Body of pancreas (tissue), 4 donors: ENCODE measurements around the gene CDC42SE2. TPM values are rescaled to one million over a fixed set of nuclear protein-coding genes. Genes with fewer than 3 reads are reported as not detected.

ENCODE experiments used
- ATAC-seq: fragments of 150-250 bp; one replicate; pipeline ENCODE4 v1.9.1; 2016
- DNase-seq, 4 donors: peaks; one replicate each; pipeline ENCODE4 v3.0.0-alpha.2; 2019
- H3K27ac ChIP-seq, 4 donors: fragments of 200-600 bp; sonication (generic); 1 replicate in 3 of 4; 2 replicates in 1 of 4; pipeline versions ENCODE4 v1.5.1 to v1.6.1; 2016 to 2019; ENCODE audit warnings: mild to moderate bottlenecking in 1 of 4, mixed read lengths in 1 of 4, moderate library complexity in 1 of 4
- H3K27me3 ChIP-seq, 2 donors: fragments of 200-600 bp; sonication (generic); one replicate each; pipeline ENCODE4 v1.6.0; 2016; ENCODE audit warnings: mild to moderate bottlenecking in 1 of 2
- H3K36me3 ChIP-seq, 2 donors: fragments of 200-600 bp; sonication (generic); replicated peaks in 1 of 2; 2 replicates each; pipeline ENCODE4 v1.5.1; 2016; ENCODE audit warnings: low read depth in 2 of 2; ENCODE audit not compliant: insufficient read depth in 1 of 2
- H3K4me1 ChIP-seq: fragments of 200-600 bp; sonication (generic); one replicate; pipeline ENCODE4 v1.6.0; 2016
- H3K4me3 ChIP-seq, 2 donors: fragments of 200-600 bp; sonication (generic); 1 replicate in 1 of 2; 2 replicates in 1 of 2; pipeline ENCODE4 v1.5.1; 2016 to 2019
- H3K9me3 ChIP-seq, 3 donors: fragments of 200-600 bp; sonication (generic); 1 replicate in 2 of 3; 2 replicates in 1 of 3; pipeline ENCODE4 v1.5.1; 2016
- CTCF ChIP-seq, 7 experiments: fragments of 450-650 bp in 4 of 7; fragments of 200-600 bp in 3 of 7; sonication (generic) in 3 of 7; IDR thresholded peaks; one replicate each; pipeline ENCODE4 v1.5.1; 2016 to 2019; ENCODE audit warnings: antibody characterized with exemption in 7 of 7
- POLR2A ChIP-seq, 3 donors: fragments of 450-650 bp; IDR thresholded peaks; one replicate each; pipeline ENCODE4 v1.6.1; 2016; ENCODE audit warnings: antibody characterized with exemption in 3 of 3, mild to moderate bottlenecking in 2 of 3
- WGBS, 2 donors: methylation state at CpG; one replicate each; pipeline ENCODE4 v1.1.5; 2017; 5-methylcytosine and 5-hydroxymethylcytosine counted together
- intact Hi-C: fragments of 100-400 bp; cut with DNase I; formaldehyde crosslinking; loops from one replicate; pipeline ENCODE4 v1.15.1; 2023
- total RNA-seq, 2 donors: library from RNA; depleted of rRNA; stranded (reverse); fragments of >200 nt; gene quantifications; one replicate each; pipeline ENCODE4 v1.1.0, GENCODE V29; 2016

CDC42SE2 gene
- total RNA-seq, 2 donors from 2014 or later: 23.4 to 33.5 TPM

- Histone ChIP-seq H3K9me3 (no peaks in the 10 kb centered on the region), H3K36me3 (no peaks in the 10 kb centered on the region), H3K27ac (no peak overlapping the region), H3K4me1 (no peaks in the 10 kb centered on the region), H3K4me3 (no peak overlapping the region), H3K27me3 (no peaks in the 10 kb centered on the region)
- no peak for ATAC-seq
- TF ChIP-seq POLR2A (IDR thresholded peaks at IDR 0.05) (no peak), CTCF (IDR thresholded peaks at IDR 0.05) (no peak)
- intact Hi-C loops: no loop called here
- DNase-seq: no peak
- WGBS, 2 donors: 88 to 96% methylated on average over 3 of the region's 3 CpGs
Measured at GRCh38 chr5:131366428-131366827, 102.6 kb downstream of the CDC42SE2 start.

GRCh38 chr5:131367219-131367860, 103.5 kb downstream of the CDC42SE2 start:
- Histone ChIP-seq H3K27ac (no peak overlapping the region), H3K4me1 (peaks cover under 1% of the 10 kb centered on the region), H3K9me3 (no peaks in the 10 kb centered on the region), H3K4me3 (no peak overlapping the region), H3K27me3 (no peaks in the 10 kb centered on the region), H3K36me3 (no peaks in the 10 kb centered on the region)
- DNase-seq: no peak
- no peak for ATAC-seq
- intact Hi-C loops: no loop called here
- no peak for TF ChIP-seq CTCF (IDR thresholded peaks at IDR 0.05)
- no peak for TF ChIP-seq POLR2A (IDR thresholded peaks at IDR 0.05)
- 95 to 97% methylated on average over 4 of the region's 4 CpGs for WGBS, 2 donors

- Histone ChIP-seq H3K4me1 (peaks cover 3% of the 10 kb centered on the region), H3K4me3 (no peak overlapping the region), H3K27me3 (no peaks in the 10 kb centered on the region), H3K27ac (no peak overlapping the region), H3K36me3 (no peaks in the 10 kb centered on the region), H3K9me3 (no peaks in the 10 kb centered on the region)
- intact Hi-C loops: no loop called here
- TF ChIP-seq CTCF (IDR thresholded peaks at IDR 0.05) (no peak), POLR2A (IDR thresholded peaks at IDR 0.05) (no peak)
- WGBS, 2 donors: 84 to 88% methylated on average over 4 of the region's 4 CpGs
- DNase-seq (no peak), ATAC-seq (no peak)
Measured at GRCh38 chr5:131368866-131369265, 105.0 kb downstream of the CDC42SE2 start.

GRCh38 chr5:131369558-131369957, 105.7 kb downstream of the CDC42SE2 start:
- H3K36me3 ChIP-seq: no peaks in the 10 kb centered on the region
- H3K27ac ChIP-seq: no peak overlapping the region
- ATAC-seq (no peak), DNase-seq (no peak)
- intact Hi-C loops: no loop called here
- H3K4me1 ChIP-seq: peaks cover 3% of the 10 kb centered on the region
- no peaks in the 10 kb centered on the region for H3K27me3 ChIP-seq
- no peak overlapping the region for H3K4me3 ChIP-seq
- 65 to 71% methylated on average over 1 of the region's 1 CpG for WGBS, 2 donors
- no peak for TF ChIP-seq POLR2A (IDR thresholded peaks at IDR 0.05)
- TF ChIP-seq CTCF (IDR thresholded peaks at IDR 0.05): no peak
- H3K9me3 ChIP-seq: no peaks in the 10 kb centered on the region

- no peak for DNase-seq
- Histone ChIP-seq H3K27me3 (no peaks in the 10 kb centered on the region), H3K4me3 (no peak overlapping the region), H3K36me3 (no peaks in the 10 kb centered on the region), H3K27ac (no peak overlapping the region), H3K4me1 (peaks cover 7% of the 10 kb centered on the region), H3K9me3 (no peaks in the 10 kb centered on the region)
- no peak for TF ChIP-seq POLR2A (IDR thresholded peaks at IDR 0.05)
- TF ChIP-seq CTCF (IDR thresholded peaks at IDR 0.05): no peak
- ATAC-seq: no peak
- intact Hi-C loops: no loop called here
- 82 to 96% methylated on average over 2 of the region's 2 CpGs for WGBS, 2 donors
Measured at GRCh38 chr5:131371835-131372234, 108.0 kb downstream of the CDC42SE2 start.
